Uterus (tissue), 4 donors: ENCODE data around the gene ZBTB33. TPM values are rescaled to one million over a fixed set of nuclear protein-coding genes. Genes with fewer than 3 reads are reported as not detected.

Source experiments
- DNase-seq, 2 donors: peaks; one replicate each; pipeline ENCODE4 v3.0.0-alpha.2; 2019 to 2020
- H3K27ac ChIP-seq, 2 donors: fragments of 200-600 bp; sonication (generic); 1 replicate in 1 of 2; 2 replicates in 1 of 2; pipeline ENCODE4 v1.5.1; 2016 to 2018
- H3K27me3 ChIP-seq, 2 donors: fragments of 200-600 bp; sonication (generic); one replicate each; pipeline ENCODE4 v1.5.1; 2018 to 2019; ENCODE audit warnings: control low read depth in 1 of 2
- H3K36me3 ChIP-seq, 2 donors: fragments of 200-600 bp; sonication (generic); one replicate each; pipeline ENCODE4 v1.5.1; 2019; ENCODE audit warnings: control low read depth in 1 of 2
- H3K4me1 ChIP-seq, 2 donors: fragments of 200-600 bp; sonication (generic); one replicate each; pipeline ENCODE4 v1.5.1; 2018 to 2019; ENCODE audit warnings: control low read depth in 1 of 2
- H3K4me3 ChIP-seq, 2 donors: fragments of 200-600 bp; sonication (generic); 1 replicate in 1 of 2; 2 replicates in 1 of 2; pipeline ENCODE4 v1.5.1; 2018 to 2019; ENCODE audit warnings: mild to moderate bottlenecking in 1 of 2
- H3K9me3 ChIP-seq, 2 donors: fragments of 200-600 bp; sonication (generic); one replicate each; pipeline ENCODE4 v1.5.1; 2019; ENCODE audit warnings: control low read depth in 1 of 2
- POLR2A ChIP-seq, 2 donors: fragments of 450-650 bp; IDR thresholded peaks; one replicate each; pipeline ENCODE4 v1.6.1; 2016; ENCODE audit warnings: antibody characterized with exemption in 2 of 2, mild to moderate bottlenecking in 1 of 2, moderate library complexity in 1 of 2
- intact Hi-C: fragments of 100-400 bp; cut with DNase I; formaldehyde crosslinking; loops from one replicate; pipeline ENCODE4 v1.15.1; 2023; ENCODE audit warnings: low total_unique reads
- total RNA-seq, 4 donors: library from RNA; depleted of rRNA in 3 of 4; stranded (reverse); fragments of >200 nt in 3 of 4; gene quantifications; one replicate each; pipeline versions ENCODE4 v1.1.0 to v1.2.4, GENCODE V29; 2014 to 2023
- TF ChIP-seq, protein P1 (sequence below), 4 experiments: fragments of 200-600 bp in 2 of 4; fragments of 450-650 bp in 2 of 4; sonication (generic) in 2 of 4; IDR thresholded peaks; one replicate each; pipeline ENCODE4 v1.5.1; 2016 to 2019; ENCODE audit warnings: antibody characterized with exemption in 4 of 4, mild to moderate bottlenecking in 2 of 4, moderate library complexity in 1 of 4
- donor health status: DM: yes; HTN: yes; CAD: no.

The ZBTB33 gene
- total RNA-seq, 4 donors from 2014 or later, result 7.6 to 32.4 (median 12.7) TPM

DNA sequence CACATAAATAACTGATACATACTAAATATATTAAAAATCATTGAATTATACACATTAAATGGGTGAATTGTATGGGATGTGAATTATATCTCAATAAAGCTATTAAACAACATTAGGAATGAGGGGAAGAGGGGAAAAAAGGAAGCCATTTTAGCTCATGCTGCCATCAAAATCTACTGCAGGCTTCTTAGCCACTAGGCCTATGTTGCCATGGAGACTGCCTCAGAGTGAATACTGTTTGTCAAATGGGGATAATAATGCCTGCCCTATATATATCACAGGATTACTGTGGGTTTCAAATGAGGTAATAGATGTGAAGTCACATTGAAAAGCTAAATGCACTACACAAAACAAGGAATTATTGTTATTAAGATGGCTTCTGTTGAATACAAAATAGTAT lies 39.5 kb downstream of the ZBTB33 start:
- Histone ChIP-seq H3K27ac (no peak overlapping the region), H3K27me3 (no peaks in the 10 kb centered on the region), H3K4me1 (no peaks in the 10 kb centered on the region), H3K36me3 (no peaks in the 10 kb centered on the region), H3K4me3 (no peak overlapping the region), H3K9me3 (no peaks in the 10 kb centered on the region)
- intact Hi-C loops, result no loop called here
- DNase-seq, result no peak
- no peak for TF ChIP-seq POLR2A (IDR thresholded peaks at IDR 0.05)

DNA sequence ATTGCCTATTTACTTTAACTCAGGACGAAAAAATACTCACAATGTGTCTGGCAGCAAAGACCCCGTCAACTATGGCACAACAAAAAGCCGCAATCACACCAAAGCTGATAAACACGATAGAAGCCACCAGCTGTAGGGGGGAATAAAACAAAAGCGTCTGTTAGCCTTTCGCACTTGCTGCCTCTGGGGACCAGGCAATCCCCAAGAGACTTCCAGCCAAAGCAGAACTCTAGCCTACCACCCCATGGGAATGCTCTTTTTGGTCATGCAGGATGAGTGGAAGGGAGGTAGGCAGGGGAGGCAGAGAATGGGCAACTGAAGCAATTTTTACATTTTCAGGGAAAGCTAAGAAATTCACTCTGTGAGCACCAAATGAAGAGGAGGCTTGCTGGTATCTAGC lies 40.6 kb downstream of the ZBTB33 start:
- Histone ChIP-seq H3K4me1 (no peaks in the 10 kb centered on the region), H3K9me3 (no peaks in the 10 kb centered on the region), H3K36me3 (no peaks in the 10 kb centered on the region), H3K4me3 (no peak overlapping the region), H3K27ac (no peak overlapping the region), H3K27me3 (no peaks in the 10 kb centered on the region)
- no peak for DNase-seq
- TF ChIP-seq POLR2A (IDR thresholded peaks at IDR 0.05), result no peak
- TF ChIP-seq, protein P1, sequence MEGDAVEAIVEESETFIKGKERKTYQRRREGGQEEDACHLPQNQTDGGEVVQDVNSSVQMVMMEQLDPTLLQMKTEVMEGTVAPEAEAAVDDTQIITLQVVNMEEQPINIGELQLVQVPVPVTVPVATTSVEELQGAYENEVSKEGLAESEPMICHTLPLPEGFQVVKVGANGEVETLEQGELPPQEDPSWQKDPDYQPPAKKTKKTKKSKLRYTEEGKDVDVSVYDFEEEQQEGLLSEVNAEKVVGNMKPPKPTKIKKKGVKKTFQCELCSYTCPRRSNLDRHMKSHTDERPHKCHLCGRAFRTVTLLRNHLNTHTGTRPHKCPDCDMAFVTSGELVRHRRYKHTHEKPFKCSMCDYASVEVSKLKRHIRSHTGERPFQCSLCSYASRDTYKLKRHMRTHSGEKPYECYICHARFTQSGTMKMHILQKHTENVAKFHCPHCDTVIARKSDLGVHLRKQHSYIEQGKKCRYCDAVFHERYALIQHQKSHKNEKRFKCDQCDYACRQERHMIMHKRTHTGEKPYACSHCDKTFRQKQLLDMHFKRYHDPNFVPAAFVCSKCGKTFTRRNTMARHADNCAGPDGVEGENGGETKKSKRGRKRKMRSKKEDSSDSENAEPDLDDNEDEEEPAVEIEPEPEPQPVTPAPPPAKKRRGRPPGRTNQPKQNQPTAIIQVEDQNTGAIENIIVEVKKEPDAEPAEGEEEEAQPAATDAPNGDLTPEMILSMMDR (IDR thresholded peaks at IDR 0.05), result no peak
- intact Hi-C loops, result no loop called here

DNA sequence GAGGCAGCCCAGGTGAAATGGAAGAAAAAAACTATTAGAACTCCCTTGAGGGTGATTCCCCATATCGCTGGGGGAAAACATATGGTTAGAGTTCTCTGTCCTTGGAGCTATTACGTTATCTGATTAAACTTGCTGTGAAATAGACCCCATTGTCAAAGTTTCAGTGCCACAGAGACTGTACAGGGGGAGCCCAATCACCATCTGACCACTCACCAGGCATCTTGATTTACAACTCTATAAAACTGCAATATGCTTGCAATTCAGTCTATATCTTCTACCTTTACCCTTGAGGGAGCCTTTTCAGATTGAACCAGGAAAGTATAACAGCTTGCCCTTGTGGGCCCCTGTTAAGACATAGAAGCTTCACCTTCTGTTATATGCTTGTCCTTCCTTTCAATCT lies 42.4 kb downstream of the ZBTB33 start:
- intact Hi-C loops, result no loop called here
- TF ChIP-seq, protein P1 (IDR thresholded peaks at IDR 0.05), result no peak
- no peak for TF ChIP-seq POLR2A (IDR thresholded peaks at IDR 0.05)

DNA sequence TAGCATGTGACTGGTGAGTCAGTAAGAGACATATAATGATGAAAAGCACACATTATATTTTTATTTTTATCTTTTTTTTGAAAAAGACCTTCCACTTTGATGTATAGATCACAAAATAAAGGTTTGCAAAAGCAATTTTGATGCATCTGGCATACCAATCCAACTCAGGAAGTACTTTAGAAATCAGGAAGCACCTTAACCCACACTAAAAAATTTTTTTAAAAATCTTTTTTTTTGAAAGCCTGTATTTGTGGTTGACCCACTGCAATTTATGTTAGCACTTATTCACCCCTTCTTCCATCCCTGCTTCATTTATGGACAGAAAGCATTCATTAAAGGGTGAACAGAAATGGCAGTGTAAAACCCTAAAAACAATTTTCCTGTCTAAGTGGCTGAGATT lies 44.0 kb downstream of the ZBTB33 start:
- Histone ChIP-seq H3K36me3 (no peaks in the 10 kb centered on the region), H3K27ac (no peak overlapping the region), H3K27me3 (no peaks in the 10 kb centered on the region), H3K9me3 (no peaks in the 10 kb centered on the region), H3K4me3 (no peak overlapping the region), H3K4me1 (no peaks in the 10 kb centered on the region)
- no peak for TF ChIP-seq POLR2A (IDR thresholded peaks at IDR 0.05)
- TF ChIP-seq, protein P1 (IDR thresholded peaks at IDR 0.05), result no peak
- no peak for DNase-seq
- intact Hi-C loops, result no loop called here

More for the DNA sequence above, 42.4 kb downstream of the ZBTB33 start:
- H3K27ac ChIP-seq, result no peak overlapping the region
- H3K9me3 ChIP-seq, result no peaks in the 10 kb centered on the region
- H3K4me1 ChIP-seq, result no peaks in the 10 kb centered on the region
- no peaks in the 10 kb centered on the region for H3K27me3 ChIP-seq
- H3K4me3 ChIP-seq, result no peak overlapping the region
- H3K36me3 ChIP-seq, result no peaks in the 10 kb centered on the region
- DNase-seq, result no peak

DNA sequence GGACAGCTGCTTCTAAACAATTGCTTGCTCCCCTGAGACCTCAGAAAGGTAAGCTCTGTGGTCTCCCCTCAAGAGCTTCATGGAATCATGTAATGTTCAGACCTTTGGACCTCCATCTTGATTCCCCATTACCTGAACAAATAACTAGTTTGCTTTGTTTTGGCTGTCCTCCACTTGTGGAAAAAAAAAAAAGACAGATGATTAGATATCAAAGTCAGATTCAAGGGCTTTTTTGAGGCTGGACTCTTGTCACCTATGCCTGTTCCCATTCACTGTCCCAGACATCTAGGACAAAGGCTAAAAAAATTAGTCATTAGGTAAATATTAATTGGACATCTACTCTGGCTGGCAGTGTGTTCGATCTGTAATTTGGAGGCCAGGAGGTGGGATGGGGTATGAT lies 47.3 kb downstream of the ZBTB33 start:
- no peaks in the 10 kb centered on the region for H3K9me3 ChIP-seq
- H3K36me3 ChIP-seq, result no peaks in the 10 kb centered on the region
- DNase-seq, result no peak
- H3K4me3 ChIP-seq, result no peak overlapping the region
- TF ChIP-seq, protein P1 (IDR thresholded peaks at IDR 0.05), result no peak
- TF ChIP-seq POLR2A (IDR thresholded peaks at IDR 0.05), result no peak
- H3K4me1 ChIP-seq, result no peaks in the 10 kb centered on the region
- H3K27me3 ChIP-seq, result no peaks in the 10 kb centered on the region
- intact Hi-C loops, result no loop called here
- H3K27ac ChIP-seq, result no peak overlapping the region

DNA sequence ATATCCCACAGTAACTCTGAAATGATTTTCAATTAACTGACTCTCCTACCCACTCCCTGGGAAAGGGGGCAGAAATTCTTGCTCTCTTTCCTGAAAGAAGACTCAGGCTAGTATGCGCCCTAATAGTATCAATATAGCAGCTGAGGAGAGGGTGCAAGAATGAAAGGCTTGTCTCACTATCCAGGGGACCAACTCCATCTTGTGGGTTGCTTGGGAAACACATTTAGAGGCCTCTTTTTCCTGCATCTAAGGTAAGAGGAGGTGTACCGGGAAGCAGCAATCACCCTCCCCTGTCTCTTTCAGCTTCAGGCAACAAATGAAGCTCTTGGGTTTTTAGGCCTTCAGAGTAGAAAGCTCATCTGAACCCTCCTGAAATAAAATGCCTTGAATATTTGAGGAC lies 49.3 kb downstream of the ZBTB33 start:
- H3K36me3 ChIP-seq, result no peaks in the 10 kb centered on the region
- H3K9me3 ChIP-seq, result no peaks in the 10 kb centered on the region
- no peak for DNase-seq
- no peaks in the 10 kb centered on the region for H3K4me1 ChIP-seq
- intact Hi-C loops, result no loop called here
- no peak overlapping the region for H3K4me3 ChIP-seq
- TF ChIP-seq, protein P1 (IDR thresholded peaks at IDR 0.05), result no peak
- TF ChIP-seq POLR2A (IDR thresholded peaks at IDR 0.05), result no peak
- H3K27me3 ChIP-seq, result no peaks in the 10 kb centered on the region
- H3K27ac ChIP-seq, result no peak overlapping the region
